ENCODE measurements around the gene LYPD6. TPM values are rescaled to one million over a fixed set of nuclear protein-coding genes. Genes with fewer than 3 reads are reported as not detected.
"Not testable (repeated sequence)": the region's sequence is repeated elsewhere in the genome, so short reads cannot be mapped to it uniquely, and the experiment has no call there.

The LYPD6 gene, protein sequence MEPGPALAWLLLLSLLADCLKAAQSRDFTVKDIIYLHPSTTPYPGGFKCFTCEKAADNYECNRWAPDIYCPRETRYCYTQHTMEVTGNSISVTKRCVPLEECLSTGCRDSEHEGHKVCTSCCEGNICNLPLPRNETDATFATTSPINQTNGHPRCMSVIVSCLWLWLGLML
- total RNA-seq = not detected

DNA sequence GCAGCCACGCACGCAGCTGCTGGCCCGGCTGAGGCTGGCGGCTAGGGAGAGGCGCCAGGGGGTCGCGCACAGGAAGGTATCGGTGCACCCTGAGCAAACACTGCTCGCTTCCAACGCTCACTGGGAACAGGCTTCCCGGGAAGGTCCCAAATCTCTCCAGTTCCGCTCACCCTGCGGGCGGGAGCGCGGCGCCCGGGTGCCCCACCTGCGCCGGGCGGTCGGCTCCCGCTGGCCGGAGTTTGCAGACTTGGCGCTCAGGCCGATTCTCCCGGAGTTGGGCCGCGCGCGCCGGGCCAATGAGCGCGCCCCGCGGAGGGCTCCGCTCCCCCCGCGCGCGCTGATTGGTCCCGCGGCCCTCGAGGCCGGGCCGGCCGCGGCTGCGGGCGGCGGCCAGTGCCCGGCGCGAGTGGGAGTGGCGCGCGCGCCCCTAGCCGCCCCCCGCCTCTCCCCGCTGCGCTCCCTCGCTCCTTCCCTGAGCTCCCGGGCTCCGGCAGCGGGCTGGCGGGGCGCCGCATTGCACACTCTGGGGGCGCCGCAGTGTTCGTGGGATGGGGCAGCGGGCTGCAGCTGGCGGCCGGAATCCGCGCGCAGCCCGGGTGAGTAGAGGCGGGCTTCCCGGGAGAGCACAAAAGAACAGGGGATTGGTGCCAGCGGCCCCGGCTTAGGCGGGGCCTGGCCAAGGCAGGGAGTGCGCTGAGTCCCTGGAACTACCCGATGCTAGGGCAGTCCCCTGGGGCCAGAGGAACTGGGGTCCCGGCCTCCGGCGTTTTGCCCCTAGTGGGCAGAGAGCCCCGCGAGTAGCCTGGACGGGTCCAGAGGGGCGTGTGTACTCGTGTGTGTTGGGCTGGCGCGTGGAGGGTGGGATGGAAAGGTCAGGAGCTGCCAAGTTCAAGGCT, at the start of gene LYPD6:
Gene LYPD6, plus strand, starts transcription at position 461 of the 896 bp plus-strand sequence. CDS start 107,122 bp downstream, outside the sequence.
- peaks cover 0 to 3% of the 10 kb centered on the region in 2 donors for H3K9me3 Mint-ChIP-seq
- no peak within 1 kb of the TSS for H3K27ac Mint-ChIP-seq
- ATAC-seq (peak in 1 of 2 donors; percentile 40), DNase-seq (ENCODE audit: low spot score in 2 of 2) (no peak)
- H3K36me3 Mint-ChIP-seq = peaks cover 0 to 26% of the 10 kb centered on the region in 2 donors

DNA sequence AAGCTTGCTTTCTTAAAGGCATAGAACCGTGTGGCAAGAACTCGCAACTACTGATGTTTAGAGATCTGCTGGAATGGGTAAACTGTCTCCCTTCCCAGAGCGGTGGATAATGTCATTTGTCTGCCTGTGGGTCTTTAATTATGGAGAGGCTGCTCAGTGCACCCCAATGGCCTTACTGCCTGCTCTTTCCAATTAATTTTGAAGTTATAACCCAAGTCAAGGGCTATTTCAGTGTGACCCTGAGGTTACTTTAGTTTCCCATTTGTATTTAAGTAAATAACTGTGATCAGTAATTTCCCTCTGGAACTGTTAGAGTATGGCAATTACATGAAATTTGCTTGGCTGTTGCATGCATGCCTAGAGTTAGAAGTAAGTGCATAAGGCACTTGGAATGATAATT, 48.9 kb upstream of the LYPD6 start:
- ATAC-seq = no peak
- no peaks in the 10 kb centered on the region for H3K36me3 Mint-ChIP-seq
- no peaks in the 10 kb centered on the region for H3K9me3 Mint-ChIP-seq
- DNase-seq (ENCODE audit: low spot score in 2 of 2) = no peak
- H3K27ac Mint-ChIP-seq = no peak overlapping the region

DNA sequence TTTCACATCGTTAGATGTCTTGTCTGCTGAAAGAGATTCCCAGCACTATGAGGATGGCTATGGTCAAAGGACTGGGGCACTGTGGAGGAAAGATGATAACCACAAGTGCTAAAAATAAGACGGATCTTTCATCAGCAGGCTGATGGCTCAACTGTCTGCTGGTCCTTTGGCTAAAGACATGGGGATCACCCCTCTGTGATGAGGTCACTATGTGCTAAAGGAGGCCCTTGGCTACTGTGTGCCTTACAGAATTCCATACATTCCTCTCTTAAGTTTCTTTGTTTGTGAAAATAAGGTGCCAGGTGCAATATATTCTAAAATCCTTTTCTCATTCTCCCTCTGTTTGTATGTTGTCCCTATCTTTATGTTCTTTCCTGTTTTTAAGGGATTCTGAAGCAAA, 39.7 kb upstream of the LYPD6 start:
- Mint-ChIP-seq H3K9me3 (no peaks in the 10 kb centered on the region), H3K27ac (no peak overlapping the region), H3K36me3 (no peaks in the 10 kb centered on the region)
- ATAC-seq = no peak
- no peak for DNase-seq (ENCODE audit: low spot score in 2 of 2)

DNA sequence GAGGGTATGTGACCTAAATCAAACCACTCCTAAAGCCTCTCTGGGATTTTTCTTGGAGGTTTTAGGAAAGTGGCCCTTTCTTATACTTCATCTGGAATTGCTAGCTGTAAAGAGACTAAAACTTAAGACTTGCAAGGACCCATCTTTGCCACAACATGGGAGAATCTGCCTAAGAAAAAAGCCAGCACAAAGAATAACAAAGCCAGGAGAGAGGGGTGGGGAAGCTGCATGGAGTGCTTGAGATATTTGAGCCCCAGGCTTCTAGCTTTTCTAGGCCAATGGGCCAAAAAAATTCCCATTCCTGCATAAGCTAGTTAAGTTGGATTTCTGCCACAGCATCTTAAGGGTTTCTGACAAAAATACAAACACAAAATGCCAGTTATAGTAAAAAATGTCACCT, 38.5 kb upstream of the LYPD6 start:
- H3K9me3 Mint-ChIP-seq = no peaks in the 10 kb centered on the region
- ATAC-seq = no peak
- no peak for DNase-seq (ENCODE audit: low spot score in 2 of 2)
- no peaks in the 10 kb centered on the region for H3K36me3 Mint-ChIP-seq
- no peak overlapping the region for H3K27ac Mint-ChIP-seq

DNA sequence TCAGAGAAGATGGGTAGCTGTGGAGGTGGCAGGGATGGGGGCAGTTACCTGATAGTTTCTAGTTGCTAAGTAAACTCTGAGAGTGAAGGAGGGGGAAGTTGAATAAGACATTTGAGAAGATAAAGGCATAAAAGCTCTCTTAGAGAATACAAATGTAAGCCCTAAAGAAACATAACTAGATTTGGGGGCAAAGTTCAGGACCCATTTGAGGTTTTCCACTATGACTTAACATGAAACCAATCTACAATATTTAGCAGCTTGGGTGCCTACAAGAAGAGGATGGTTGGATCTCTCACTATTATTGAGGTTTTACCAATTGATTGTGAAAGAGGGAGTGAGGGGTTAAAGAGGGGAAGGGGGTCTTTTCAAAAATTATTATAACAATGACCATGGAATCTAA, 34.4 kb upstream of the LYPD6 start:
- no peak for ATAC-seq
- H3K27ac Mint-ChIP-seq = no peak overlapping the region
- no peaks in the 10 kb centered on the region for H3K9me3 Mint-ChIP-seq
- DNase-seq (ENCODE audit: low spot score in 2 of 2) = no peak
- no peaks in the 10 kb centered on the region for H3K36me3 Mint-ChIP-seq

DNA sequence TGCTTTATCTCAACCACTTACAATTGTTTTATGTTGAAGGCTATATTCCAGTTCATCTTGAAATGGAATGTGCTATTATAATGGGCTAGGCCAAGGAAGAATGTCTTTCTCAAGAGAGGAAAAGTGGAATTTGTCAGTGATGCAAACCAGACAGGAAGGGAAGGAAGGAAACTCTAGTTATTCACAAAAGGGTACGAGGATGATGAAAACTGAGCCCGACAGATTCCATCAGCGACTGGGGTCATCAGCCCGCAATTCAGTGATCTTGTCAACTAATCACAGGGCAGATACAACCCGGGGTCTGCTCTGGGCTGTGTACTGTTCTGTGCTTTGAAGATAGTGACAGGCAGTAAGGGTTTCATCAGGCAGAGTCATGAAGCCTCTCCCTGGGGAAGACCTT, 23.4 kb upstream of the LYPD6 start:
- Mint-ChIP-seq H3K36me3 (no peaks in the 10 kb centered on the region), H3K9me3 (peaks cover 0 to 3% of the 10 kb centered on the region in 2 donors), H3K27ac (no peak overlapping the region)
- DNase-seq (ENCODE audit: low spot score in 2 of 2) (no peak), ATAC-seq (no peak)

DNA sequence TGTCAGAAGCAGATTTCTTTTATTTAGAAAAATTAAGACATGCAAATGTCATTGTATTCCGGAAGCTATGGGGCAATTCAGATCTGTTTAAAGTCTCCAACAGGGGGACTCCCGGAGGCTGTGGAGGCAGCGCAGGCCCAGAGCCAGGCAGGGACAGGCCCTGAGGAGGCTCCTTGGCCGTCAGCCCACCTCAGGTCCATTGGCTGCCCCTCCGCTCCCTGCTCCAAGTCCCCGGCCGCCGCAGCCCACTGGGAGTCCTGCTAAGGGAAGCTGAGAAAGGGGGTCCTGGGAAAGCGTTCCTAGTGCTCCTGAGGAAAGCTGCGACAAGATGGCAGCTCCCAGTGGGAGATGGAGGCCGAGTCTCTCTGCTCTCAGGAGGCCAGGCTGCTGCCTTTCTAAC, 20.0 kb upstream of the LYPD6 start:
- Mint-ChIP-seq H3K9me3 (no peaks in the 10 kb centered on the region), H3K36me3 (no peaks in the 10 kb centered on the region), H3K27ac (no peak overlapping the region)
- ATAC-seq (no peak), DNase-seq (ENCODE audit: low spot score in 2 of 2) (no peak)

DNA sequence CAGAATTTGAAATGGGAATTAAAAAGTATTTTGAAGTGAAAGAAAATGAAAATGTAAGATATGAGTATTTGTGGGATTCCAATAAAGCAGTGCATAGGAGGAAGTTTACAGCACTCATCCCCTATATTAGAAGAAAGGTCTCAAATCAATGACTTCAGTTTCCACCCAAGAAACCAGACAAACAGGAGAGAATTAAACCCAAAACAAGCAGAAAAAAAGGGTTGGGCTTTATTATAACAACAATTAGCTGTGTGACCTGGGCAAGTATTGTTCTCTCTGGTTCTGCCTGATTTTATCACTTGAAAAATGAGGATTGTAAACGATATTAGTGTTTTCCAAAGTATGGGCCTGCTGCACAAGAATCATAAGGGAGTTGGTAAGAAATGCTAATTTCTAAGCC, 18.3 kb upstream of the LYPD6 start:
- DNase-seq (ENCODE audit: low spot score in 2 of 2) = no peak
- H3K9me3 Mint-ChIP-seq = no peaks in the 10 kb centered on the region
- no peak overlapping the region for H3K27ac Mint-ChIP-seq
- ATAC-seq = no peak
- H3K36me3 Mint-ChIP-seq = no peaks in the 10 kb centered on the region

DNA sequence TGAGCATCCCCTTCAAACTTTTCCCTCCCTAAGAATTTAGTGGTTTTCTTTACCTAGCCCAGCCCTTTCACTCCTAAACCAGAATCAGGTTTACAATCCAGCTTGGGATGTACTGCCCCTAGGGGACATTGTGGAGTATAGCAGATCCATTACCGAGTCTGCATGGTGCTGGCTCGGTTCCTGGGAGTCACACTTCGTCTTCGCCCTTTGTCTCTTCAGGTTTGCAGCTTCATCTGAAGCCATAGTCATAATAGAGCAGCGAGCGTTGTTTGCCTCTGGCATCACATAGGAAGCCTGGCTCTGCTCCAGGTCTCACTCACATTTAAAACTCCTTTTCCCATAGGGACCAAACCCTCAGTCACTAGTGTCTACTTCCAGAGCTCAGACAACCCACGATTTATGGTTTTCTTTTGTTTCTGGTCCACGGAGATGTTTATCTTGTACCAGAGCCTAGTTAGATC, 16.8 kb upstream of the LYPD6 start:
- no peak for DNase-seq (ENCODE audit: low spot score in 2 of 2)
- no peaks in the 10 kb centered on the region for H3K36me3 Mint-ChIP-seq
- peak in 1 of 2 donors; percentile 72 for ATAC-seq
- peaks cover 0 to 4% of the 10 kb centered on the region in 2 donors for H3K9me3 Mint-ChIP-seq
- H3K27ac Mint-ChIP-seq = no peak overlapping the region

DNA sequence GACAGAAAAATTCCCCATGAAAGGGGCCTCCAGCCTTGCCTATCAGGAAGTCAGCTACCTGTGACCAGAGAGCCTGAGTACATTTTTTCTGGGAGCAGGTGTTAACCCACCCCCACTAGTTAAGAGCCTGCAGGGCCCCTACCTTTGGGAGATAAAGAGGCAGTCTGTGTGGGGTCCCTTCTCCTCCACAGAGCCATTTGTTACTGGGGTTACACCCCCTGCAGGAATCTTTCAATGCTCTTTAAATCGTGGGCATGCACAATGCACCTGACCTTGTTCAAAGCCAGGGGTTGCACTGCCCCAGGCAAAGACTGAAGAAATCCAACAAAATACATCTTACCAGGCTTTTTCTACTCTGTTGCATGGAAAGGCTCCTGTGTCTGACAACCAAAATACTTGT, 15.7 kb upstream of the LYPD6 start:
- no peaks in the 10 kb centered on the region for H3K36me3 Mint-ChIP-seq
- ATAC-seq (no peak), DNase-seq (ENCODE audit: low spot score in 2 of 2) (no peak)
- peaks cover 0 to 4% of the 10 kb centered on the region in 2 donors for H3K9me3 Mint-ChIP-seq
- H3K27ac Mint-ChIP-seq = no peak overlapping the region

DNA sequence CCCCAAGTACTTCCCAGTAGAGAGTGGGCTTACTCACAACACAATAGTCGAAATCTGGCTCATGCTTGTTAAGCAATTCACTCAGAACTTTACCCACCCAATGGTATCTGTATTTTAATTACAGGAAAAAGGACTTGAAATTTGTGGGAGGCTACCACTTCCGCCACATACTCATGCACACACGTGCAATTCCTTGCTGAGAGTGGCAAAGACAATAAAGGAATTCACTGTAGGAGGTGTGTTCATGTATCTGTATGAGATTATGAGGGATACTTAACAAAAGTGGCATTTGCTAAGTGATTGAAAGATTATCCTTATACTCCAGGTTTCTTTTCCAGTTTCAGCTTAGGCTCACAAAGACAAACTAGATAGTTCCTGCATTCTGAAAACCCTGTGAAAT, 14.9 kb upstream of the LYPD6 start:
- no peak overlapping the region for H3K27ac Mint-ChIP-seq
- ATAC-seq (no peak), DNase-seq (ENCODE audit: low spot score in 2 of 2) (no peak)
- no peaks in the 10 kb centered on the region for H3K36me3 Mint-ChIP-seq
- peaks cover 0 to 4% of the 10 kb centered on the region in 2 donors for H3K9me3 Mint-ChIP-seq

DNA sequence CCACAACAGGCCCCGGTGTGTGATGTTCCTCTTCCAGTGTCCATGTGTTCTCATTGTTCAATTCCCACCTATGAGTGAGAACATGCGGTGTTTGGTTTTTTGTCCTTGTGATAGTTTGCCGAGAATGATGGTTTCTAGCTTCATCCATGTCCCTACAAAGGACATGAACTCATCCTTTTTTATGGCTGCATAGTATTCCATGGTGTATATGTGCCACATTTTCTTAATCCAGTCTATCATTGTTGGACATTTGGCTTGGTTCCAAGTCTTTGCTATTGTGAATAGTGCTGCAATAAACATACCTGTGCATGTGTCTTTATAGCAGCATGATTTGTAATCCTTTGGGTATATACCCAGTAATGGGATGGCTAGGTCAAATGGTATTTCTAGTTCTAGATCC, 11.8 kb upstream of the LYPD6 start:
- not testable (repeated sequence) for ATAC-seq; H3K36me3 Mint-ChIP-seq; H3K27ac Mint-ChIP-seq; H3K9me3 Mint-ChIP-seq; DNase-seq (ENCODE audit: low spot score in 2 of 2)

DNA sequence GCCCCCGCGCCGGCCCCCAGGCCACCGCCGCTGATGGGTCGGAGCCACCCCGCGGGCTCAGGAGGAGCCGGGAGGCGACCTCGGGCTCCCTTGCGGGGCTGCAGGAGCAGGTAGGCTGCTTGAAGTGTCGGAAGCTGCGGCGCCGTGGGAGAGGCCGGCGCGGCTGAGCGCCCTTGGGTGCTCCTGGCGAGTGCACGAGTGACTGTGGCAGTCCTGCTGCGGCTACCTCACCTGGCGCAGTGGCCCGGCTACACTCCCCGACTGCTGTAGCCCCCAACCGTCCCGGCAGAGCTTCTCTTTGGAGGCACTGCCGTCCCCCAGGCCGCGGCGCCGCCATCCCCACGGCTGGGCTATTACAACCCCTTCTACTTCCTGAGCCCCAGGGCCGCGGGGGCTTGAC, 10.0 kb upstream of the LYPD6 start:
- Mint-ChIP-seq H3K9me3 (peaks cover 0 to 4% of the 10 kb centered on the region in 2 donors), H3K27ac (no peak overlapping the region), H3K36me3 (no peaks in the 10 kb centered on the region)
- DNase-seq (ENCODE audit: low spot score in 2 of 2) (no peak), ATAC-seq (no peak)

DNA sequence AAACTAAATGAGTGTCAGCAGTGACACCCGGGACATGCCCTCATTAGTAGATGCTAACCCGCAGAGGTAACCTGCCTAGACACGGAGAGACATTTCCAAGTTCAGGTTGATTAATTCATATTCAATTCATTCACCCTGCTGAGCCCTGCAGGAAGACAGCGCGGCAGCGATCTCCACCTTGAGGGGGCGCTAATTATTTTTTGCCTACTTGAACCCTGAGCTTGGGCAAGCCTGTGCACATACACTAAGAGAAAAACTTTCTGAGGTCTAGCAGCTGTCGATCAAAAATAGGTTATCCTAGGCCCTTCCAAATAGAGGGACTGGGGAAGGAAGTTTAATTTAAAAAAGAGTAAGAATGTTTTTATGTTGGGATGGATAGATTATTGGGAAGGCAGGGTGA, 1.3 kb upstream of the LYPD6 start:
- Mint-ChIP-seq H3K36me3 (peaks cover 0 to 26% of the 10 kb centered on the region in 2 donors), H3K9me3 (peaks cover 0 to 3% of the 10 kb centered on the region in 2 donors), H3K27ac (no peak overlapping the region)
- DNase-seq (ENCODE audit: low spot score in 2 of 2) (no peak), ATAC-seq (no peak)

DNA sequence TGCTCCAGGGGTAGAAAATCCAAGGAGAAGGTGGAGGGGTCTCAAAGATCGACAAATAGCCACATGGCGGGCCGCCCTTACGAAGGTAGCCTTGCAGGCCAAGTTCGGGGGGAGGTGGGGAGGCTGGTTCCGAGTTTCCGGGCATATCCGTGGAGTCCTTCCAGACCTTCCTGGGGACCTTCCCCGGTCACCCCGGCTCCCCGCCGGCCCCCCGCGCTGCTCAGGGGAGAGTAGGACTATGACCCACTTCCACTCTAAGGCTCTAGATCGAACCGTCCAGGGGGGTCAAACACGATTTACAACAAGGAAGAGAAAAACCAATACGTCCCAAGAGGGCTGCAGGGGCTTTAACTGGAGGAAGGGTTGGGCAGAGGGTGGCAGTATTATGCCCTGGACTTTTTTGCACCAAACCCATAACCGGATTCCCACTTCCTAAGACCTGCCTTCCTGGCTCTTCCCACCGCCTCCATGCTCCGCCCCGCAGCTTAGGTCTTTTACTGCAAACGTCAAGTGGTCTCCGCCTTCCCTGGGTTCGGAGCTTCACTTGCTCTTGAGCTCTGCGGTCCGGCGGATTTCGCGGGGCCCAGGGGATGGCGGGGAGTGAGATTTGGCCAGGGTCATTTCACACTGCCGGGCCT, 779 bp upstream of the LYPD6 start:
- DNase-seq (ENCODE audit: low spot score in 2 of 2) = no peak
- Mint-ChIP-seq H3K27ac (no peak overlapping the region), H3K9me3 (peaks cover 0 to 3% of the 10 kb centered on the region in 2 donors), H3K36me3 (peaks cover 0 to 26% of the 10 kb centered on the region in 2 donors)
- ATAC-seq = no peak

DNA sequence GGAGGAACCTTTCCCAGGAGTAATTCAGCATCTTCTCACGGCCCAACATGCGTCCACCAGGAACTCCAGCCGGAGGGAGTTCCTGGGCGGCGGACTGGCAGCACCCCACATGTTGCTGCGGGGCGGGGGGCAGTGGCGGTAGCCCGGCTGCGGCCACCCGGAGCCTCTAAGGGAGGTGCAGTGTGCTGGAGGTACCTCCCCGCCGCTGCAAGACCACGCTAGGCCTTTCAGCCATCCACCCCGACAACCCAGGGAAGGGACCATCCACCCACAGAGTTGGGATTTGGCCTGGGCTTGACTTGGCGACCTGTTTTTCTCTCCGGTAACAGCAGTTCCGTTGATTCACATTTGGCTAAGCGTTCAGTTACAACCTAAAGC, 625 bp downstream of the LYPD6 start:
- Mint-ChIP-seq H3K36me3 (peaks cover 0 to 26% of the 10 kb centered on the region in 2 donors), H3K27ac (no peak overlapping the region), H3K9me3 (no peaks in the 10 kb centered on the region)
- DNase-seq (ENCODE audit: low spot score in 2 of 2) (no peak), ATAC-seq (no peak)

DNA sequence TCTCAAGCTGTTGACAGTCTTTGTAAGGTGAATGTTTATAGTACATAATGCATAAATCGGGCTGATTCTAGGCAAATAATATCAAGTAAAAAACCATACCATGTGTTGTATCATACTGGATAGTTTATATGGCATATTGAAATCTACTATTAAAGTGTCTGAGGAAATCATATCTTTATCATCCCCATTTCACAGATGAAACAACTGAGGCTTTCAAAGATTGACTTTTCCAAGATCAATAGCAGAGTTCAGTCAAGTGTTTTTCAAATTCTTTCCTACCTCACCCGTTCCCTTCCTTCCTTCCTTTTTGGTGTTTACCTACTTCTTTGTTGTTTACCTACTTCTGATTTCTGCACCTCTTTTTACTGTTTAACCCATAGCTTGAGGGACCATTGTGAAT, 2.0 kb downstream of the LYPD6 start:
- no peak overlapping the region for H3K27ac Mint-ChIP-seq
- H3K9me3 Mint-ChIP-seq = peaks cover 0 to under 1% of the 10 kb centered on the region in 2 donors
- peaks cover 0 to 26% of the 10 kb centered on the region in 2 donors for H3K36me3 Mint-ChIP-seq
- DNase-seq (ENCODE audit: low spot score in 2 of 2) (no peak), ATAC-seq (no peak)

Data from activated naive CD4-positive, alpha-beta T cell treated with anti-CD3 and anti-CD28 coated beads, Interleukin-2, amount 50 U/mL, for 72 hours (primary cell).